CD14-positive monocyte (primary cell): ENCODE measurements around the gene UNC5A. TPM values are rescaled to one million over a fixed set of nuclear protein-coding genes. Genes with fewer than 3 reads are reported as not detected.

Source experiments
- DNase-seq, 3 donors: peaks; one replicate each; pipeline ENCODE4 v3.0.0-alpha.2; 2011 to 2022
- H2AFZ ChIP-seq: 2 replicates; pipeline ENCODE4 v1.6.0; 2012; ENCODE audit warnings: mild to moderate bottlenecking, low read depth, low read length, inconsistent platforms; ENCODE audit not compliant: insufficient read depth, poor library complexity, severe bottlenecking
- H3K27ac ChIP-seq, 2 donors: 1 replicate in 1 of 2; 2 replicates in 1 of 2; pipeline ENCODE4 v1.5.1; 2012 to 2013; ENCODE audit warnings: low read length in 2 of 2, control low read depth in 1 of 2, inconsistent platforms in 1 of 2, low read depth in 1 of 2, mild to moderate bottlenecking in 1 of 2
- H3K27me3 ChIP-seq, 2 donors: one replicate each; pipeline versions ENCODE4 v1.6.0 to v1.6.1; 2011 to 2013; ENCODE audit warnings: low read length in 2 of 2; ENCODE audit not compliant: control insufficient read depth in 2 of 2, insufficient read depth in 2 of 2
- H3K36me3 ChIP-seq, 2 donors: replicated peaks in 1 of 2; 1 replicate in 1 of 2; 2 replicates in 1 of 2; pipeline versions ENCODE4 v1.5.1 to v1.6.1; 2012 to 2013; ENCODE audit warnings: low read length in 2 of 2, control low read depth in 1 of 2, inconsistent platforms in 1 of 2, mild to moderate bottlenecking in 1 of 2; ENCODE audit not compliant: insufficient read depth in 2 of 2, control insufficient read depth in 1 of 2
- H3K4me1 ChIP-seq, 2 donors: 1 replicate in 1 of 2; 2 replicates in 1 of 2; pipeline versions ENCODE4 v1.5.1 to v1.6.1; 2012 to 2013; ENCODE audit warnings: low read length in 2 of 2, control low read depth in 1 of 2, inconsistent platforms in 1 of 2, mild to moderate bottlenecking in 1 of 2, moderate library complexity in 1 of 2; ENCODE audit not compliant: insufficient read depth in 2 of 2, control insufficient read depth in 1 of 2
- H3K4me2 ChIP-seq: replicated peaks from 2 replicates; pipeline ENCODE3; 2012; ENCODE audit warnings: low read length, moderate library complexity, mild to moderate bottlenecking; ENCODE audit not compliant: poor library complexity, severe bottlenecking; ENCODE audit errors: extremely low read depth
- H3K4me3 ChIP-seq, 3 experiments: fragments of 200-600 bp in 1 of 3; sonication (generic) in 1 of 3; replicated peaks in 1 of 3; 1 replicate in 2 of 3; 2 replicates in 1 of 3; pipeline ENCODE4 v1.5.1; 2011 to 2013; ENCODE audit warnings: low read length in 3 of 3, mild to moderate bottlenecking in 3 of 3, control low read depth in 2 of 3, low read depth in 2 of 3, inconsistent platforms in 1 of 3, moderate library complexity in 1 of 3
- H3K79me2 ChIP-seq: 2 replicates; pipeline ENCODE4 v1.6.0; 2012; ENCODE audit warnings: mild to moderate bottlenecking, control low read depth, inconsistent platforms, low read length, moderate library complexity; ENCODE audit not compliant: insufficient read depth
- H3K9ac ChIP-seq: 2 replicates; pipeline ENCODE4 v1.6.0; 2017; ENCODE audit warnings: low read length, mild to moderate bottlenecking; ENCODE audit not compliant: insufficient read depth, poor library complexity, severe bottlenecking
- H3K9me3 ChIP-seq, 2 donors: replicated peaks in 1 of 2; 1 replicate in 1 of 2; 2 replicates in 1 of 2; pipeline versions ENCODE4 v1.5.1 to v1.6.1; 2012 to 2013; ENCODE audit warnings: low read length in 2 of 2, control low read depth in 1 of 2; ENCODE audit not compliant: control insufficient read depth in 1 of 2, insufficient read depth in 1 of 2
- H4K20me1 ChIP-seq: 2 replicates; pipeline ENCODE4 v1.6.0; 2012; ENCODE audit warnings: mild to moderate bottlenecking, low read length, control low read depth, moderate library complexity; ENCODE audit not compliant: insufficient read depth
- H3K27ac Mint-ChIP-seq, 7 donors: one replicate each; pipeline ENCODE4 v1.8.0; 2020; ENCODE audit warnings: mild to moderate bottlenecking in 7 of 7, mixed read lengths in 7 of 7, moderate library complexity in 6 of 7, inconsistent platforms in 2 of 7
- H3K27me3 Mint-ChIP-seq, 3 donors: one replicate each; pipeline ENCODE4 v1.8.0; 2021 to 2022; ENCODE audit warnings: low read depth in 3 of 3, mild to moderate bottlenecking in 3 of 3, mixed read lengths in 3 of 3, moderate library complexity in 3 of 3, inconsistent platforms in 1 of 3
- H3K36me3 Mint-ChIP-seq, 2 donors: one replicate each; pipeline ENCODE4 v1.8.0; 2020; ENCODE audit warnings: mixed read lengths in 2 of 2, inconsistent platforms in 1 of 2, mild to moderate bottlenecking in 1 of 2
- H3K4me1 Mint-ChIP-seq: one replicate; pipeline ENCODE4 v1.8.0; 2020; ENCODE audit warnings: mild to moderate bottlenecking, mixed read lengths
- H3K4me3 Mint-ChIP-seq, 2 donors: one replicate each; pipeline ENCODE4 v1.8.0; 2020; ENCODE audit warnings: mild to moderate bottlenecking in 2 of 2, mixed read lengths in 2 of 2, moderate library complexity in 1 of 2
- H3K9me3 Mint-ChIP-seq, 7 donors: one replicate each; pipeline ENCODE4 v1.8.0; 2020 to 2022; ENCODE audit warnings: mixed read lengths in 7 of 7, mild to moderate bottlenecking in 6 of 7, moderate library complexity in 6 of 7, inconsistent platforms in 2 of 7
- WGBS: methylation state at CpG from one replicate; pipeline ENCODE4 v1.1.5; 2013; ENCODE audit warnings: missing lambda C conversion rate; ENCODE audit not compliant: insufficient coverage; 5-methylcytosine and 5-hydroxymethylcytosine counted together
- intact Hi-C, 2 donors: fragments of 100-400 bp; cut with micrococcal nuclease; formaldehyde crosslinking; loops; one replicate each; pipeline versions ENCODE4 v1.15.0 to v1.15.1; 2023
- polyA minus RNA-seq: library from RNA; depleted of rRNA, polyadenylated mRNA; stranded (reverse); fragments of >200 nt; gene quantifications from 2 replicates; pipeline ENCODE4 v1.2.3, GENCODE V29; 2012
- polyA plus RNA-seq, 3 donors: library from polyadenylated mRNA; depleted of rRNA in 1 of 3; unstranded in 2 of 3; stranded (reverse) in 1 of 3; fragments of 300-500 nt in 2 of 3; fragments of >200 nt in 1 of 3; fragmentation: Illumina TruSeq in 2 of 3; gene quantifications; 1 replicate in 2 of 3; 2 replicates in 1 of 3; pipeline ENCODE4 v1.2.3, GENCODE V29; 2012 to 2021
- total RNA-seq, 12 experiments: library from RNA in 1 of 12; stranded (reverse) in 1 of 12; fragments of 120-200 nt in 1 of 12; gene quantifications; one replicate each; pipeline ENCODE4 v1.2.4 and lab custom pipeline; 2013 to 2026; ENCODE audit warnings: mixed read lengths in 6 of 12, inconsistent platforms in 1 of 12
- TF ChIP-seq, protein P1 (sequence below): fragments of 200-600 bp; IDR thresholded peaks from one replicate; pipeline ENCODE4 v1.8.0; 2022; ENCODE audit warnings: antibody characterized with exemption, mild to moderate bottlenecking

Gene UNC5A
- total RNA-seq (2013) = not detected
- polyA plus RNA-seq (under 1 TPM in 2 of 3 donors, not detected in 1; 0.03 to 0.07 TPM), polyA minus RNA-seq (not detected in 2 replicates), total RNA-seq (lab: John Stamatoyannopoulos, UW) (0 to 9.3 (median 0) reads per million in 11 experiments)

DNA sequence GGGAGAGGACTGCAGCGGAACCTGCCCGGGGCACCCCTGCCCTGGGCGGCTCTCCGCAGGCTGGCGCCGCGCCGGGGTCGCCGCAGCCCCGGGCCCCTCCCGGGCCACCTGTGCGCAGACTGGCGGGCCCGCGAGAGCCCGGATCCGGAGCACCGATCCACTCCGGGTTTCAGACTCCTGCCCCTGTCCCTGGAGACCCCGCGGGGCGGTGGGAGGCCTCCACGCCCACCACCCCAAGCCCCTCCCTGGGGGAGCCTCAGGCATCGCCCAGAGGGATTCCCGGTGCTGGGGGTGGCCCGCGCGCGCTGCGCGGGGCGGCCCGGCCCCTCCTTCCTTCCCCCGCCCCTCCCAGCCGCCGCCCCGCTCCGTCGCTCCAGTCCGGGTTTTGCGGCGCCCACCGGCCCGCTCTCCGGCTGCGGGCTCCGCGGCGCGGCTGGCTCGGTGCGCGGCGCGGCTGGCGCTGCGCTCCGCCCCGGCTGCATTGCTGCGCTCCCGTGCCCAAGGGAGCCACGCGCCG, at the start of gene UNC5A:
Gene UNC5A (plus strand): TSS at position 479 of the 517 bp plus-strand sequence. CDS start 192 bp downstream, outside the sequence.
- Mint-ChIP-seq H3K27ac (peak within 1 kb of the TSS in 1 of 7 donors; percentile 50), H3K36me3 (no peaks in the 10 kb centered on the region), H3K9me3 (peaks cover 0 to 12% (median 2%) of the 10 kb centered on the region in 7 donors), H3K27me3 (peaks cover 63 to 82% (median 64%) of the 10 kb centered on the region in 3 donors), H3K4me3 (peak within 1 kb of the TSS; percentile 53 to 84), H3K4me1 (peaks cover 10% of the 10 kb centered on the region)
- Histone ChIP-seq H2AFZ (no peak within 1 kb of the TSS), H4K20me1 (no peaks in the 10 kb centered on the region), H3K27me3 (peaks cover 21 to 63% of the 10 kb centered on the region in 2 donors), H3K9me3 (peaks cover 0 to 13% of the 10 kb centered on the region in 2 donors), H3K9ac (no peak within 1 kb of the TSS), H3K27ac (no peak within 1 kb of the TSS), H3K4me1 (peaks cover 3 to 7% of the 10 kb centered on the region in 2 donors), H3K4me2 (peak within 1 kb of the TSS; percentile 26), H3K4me3 (peak within 1 kb of the TSS in 1 of 3 experiments; percentile 32), H3K36me3 (no peaks in the 10 kb centered on the region), H3K79me2 (no peaks in the 10 kb centered on the region)
- intact Hi-C loops = loop anchor here in 1 of 2 donors (10.0 kb wide), 1 partner anchor 145 kb away; no protein-coding TSS in a partner anchor
- TF ChIP-seq, protein P1, sequence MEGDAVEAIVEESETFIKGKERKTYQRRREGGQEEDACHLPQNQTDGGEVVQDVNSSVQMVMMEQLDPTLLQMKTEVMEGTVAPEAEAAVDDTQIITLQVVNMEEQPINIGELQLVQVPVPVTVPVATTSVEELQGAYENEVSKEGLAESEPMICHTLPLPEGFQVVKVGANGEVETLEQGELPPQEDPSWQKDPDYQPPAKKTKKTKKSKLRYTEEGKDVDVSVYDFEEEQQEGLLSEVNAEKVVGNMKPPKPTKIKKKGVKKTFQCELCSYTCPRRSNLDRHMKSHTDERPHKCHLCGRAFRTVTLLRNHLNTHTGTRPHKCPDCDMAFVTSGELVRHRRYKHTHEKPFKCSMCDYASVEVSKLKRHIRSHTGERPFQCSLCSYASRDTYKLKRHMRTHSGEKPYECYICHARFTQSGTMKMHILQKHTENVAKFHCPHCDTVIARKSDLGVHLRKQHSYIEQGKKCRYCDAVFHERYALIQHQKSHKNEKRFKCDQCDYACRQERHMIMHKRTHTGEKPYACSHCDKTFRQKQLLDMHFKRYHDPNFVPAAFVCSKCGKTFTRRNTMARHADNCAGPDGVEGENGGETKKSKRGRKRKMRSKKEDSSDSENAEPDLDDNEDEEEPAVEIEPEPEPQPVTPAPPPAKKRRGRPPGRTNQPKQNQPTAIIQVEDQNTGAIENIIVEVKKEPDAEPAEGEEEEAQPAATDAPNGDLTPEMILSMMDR = no peak
- WGBS = under 1% methylated on average over 65 of the region's 65 CpGs
- no peak for DNase-seq

DNA sequence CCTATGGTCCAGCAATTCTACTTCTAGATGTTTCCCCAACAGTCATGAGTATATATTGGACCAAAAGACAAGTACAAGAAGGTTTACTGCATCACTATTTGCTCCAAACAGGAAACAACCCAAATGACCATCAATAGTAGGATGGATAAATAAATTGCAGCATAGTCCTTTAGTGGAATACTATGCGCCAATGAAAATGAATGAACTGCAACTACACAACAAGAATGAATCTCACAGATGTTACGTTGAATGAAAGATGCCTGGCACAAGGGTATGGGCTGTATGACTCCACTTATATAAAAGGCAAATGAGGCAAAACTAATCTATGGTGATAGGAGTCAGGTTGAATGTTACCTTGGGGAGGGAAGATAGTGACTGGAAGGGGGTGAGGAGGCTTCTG, 48.6 kb upstream of the UNC5A start:
- H3K4me3 ChIP-seq = no peak overlapping the region
- H3K4me1 Mint-ChIP-seq = no peaks in the 10 kb centered on the region
- no peaks in the 10 kb centered on the region for H3K9me3 ChIP-seq
- H3K27ac Mint-ChIP-seq = no peak overlapping the region
- H3K4me3 Mint-ChIP-seq = no peak overlapping the region
- peaks cover 3 to 10% of the 10 kb centered on the region in 2 donors for H3K27me3 ChIP-seq
- peaks cover 2 to 16% (median 11%) of the 10 kb centered on the region in 7 donors for H3K9me3 Mint-ChIP-seq
- H4K20me1 ChIP-seq = no peaks in the 10 kb centered on the region
- peaks cover 7 to 32% (median 15%) of the 10 kb centered on the region in 3 donors for H3K27me3 Mint-ChIP-seq
- no peak overlapping the region for H3K27ac ChIP-seq
- no peaks in the 10 kb centered on the region for H3K4me1 ChIP-seq
- no peak for DNase-seq
- no peaks in the 10 kb centered on the region for H3K36me3 ChIP-seq
- WGBS = no CpG with 5 or more reads among the region's 2 CpGs
- TF ChIP-seq, protein P1 = no peak
- no peaks in the 10 kb centered on the region for H3K36me3 Mint-ChIP-seq
- no peaks in the 10 kb centered on the region for H3K79me2 ChIP-seq
- H3K4me2 ChIP-seq = no peak overlapping the region
- intact Hi-C loops = no loop called here
- no peak overlapping the region for H2AFZ ChIP-seq
- H3K9ac ChIP-seq = no peak overlapping the region
